ENCODE data around the gene LILRA6.
"Not testable (repeated sequence)": the region's sequence is repeated elsewhere in the genome, so short reads cannot be mapped to it uniquely, and the experiment has no call there.

DNA sequence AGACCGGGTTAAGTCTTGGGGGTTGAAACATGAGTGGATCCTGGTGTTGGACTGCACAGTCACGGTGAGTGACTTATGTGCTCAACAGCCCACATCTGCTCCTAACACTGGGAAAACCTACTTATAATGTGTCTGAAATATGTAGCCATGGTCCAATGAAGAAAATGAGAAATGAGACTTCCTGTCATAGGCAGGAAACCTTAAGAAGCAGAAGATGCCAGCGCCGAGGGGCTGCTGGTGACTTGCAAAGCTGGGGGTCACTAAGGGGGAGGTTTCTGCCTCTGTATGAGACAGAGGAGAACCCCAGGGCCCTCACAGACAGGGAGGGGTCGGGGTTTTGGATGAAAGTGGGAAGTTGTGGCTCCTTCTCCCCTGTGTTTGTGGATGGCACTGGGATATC is 29.6 kb upstream of the LILRA6 start:
- TF ChIP-seq, protein P1, sequence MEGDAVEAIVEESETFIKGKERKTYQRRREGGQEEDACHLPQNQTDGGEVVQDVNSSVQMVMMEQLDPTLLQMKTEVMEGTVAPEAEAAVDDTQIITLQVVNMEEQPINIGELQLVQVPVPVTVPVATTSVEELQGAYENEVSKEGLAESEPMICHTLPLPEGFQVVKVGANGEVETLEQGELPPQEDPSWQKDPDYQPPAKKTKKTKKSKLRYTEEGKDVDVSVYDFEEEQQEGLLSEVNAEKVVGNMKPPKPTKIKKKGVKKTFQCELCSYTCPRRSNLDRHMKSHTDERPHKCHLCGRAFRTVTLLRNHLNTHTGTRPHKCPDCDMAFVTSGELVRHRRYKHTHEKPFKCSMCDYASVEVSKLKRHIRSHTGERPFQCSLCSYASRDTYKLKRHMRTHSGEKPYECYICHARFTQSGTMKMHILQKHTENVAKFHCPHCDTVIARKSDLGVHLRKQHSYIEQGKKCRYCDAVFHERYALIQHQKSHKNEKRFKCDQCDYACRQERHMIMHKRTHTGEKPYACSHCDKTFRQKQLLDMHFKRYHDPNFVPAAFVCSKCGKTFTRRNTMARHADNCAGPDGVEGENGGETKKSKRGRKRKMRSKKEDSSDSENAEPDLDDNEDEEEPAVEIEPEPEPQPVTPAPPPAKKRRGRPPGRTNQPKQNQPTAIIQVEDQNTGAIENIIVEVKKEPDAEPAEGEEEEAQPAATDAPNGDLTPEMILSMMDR (IDR thresholded peaks at IDR 0.05; ENCODE audit: poor library complexity, severe bottlenecking) = not testable (repeated sequence)
- TF ChIP-seq EZH2 (IDR thresholded peaks at IDR 0.05; ENCODE audit: borderline replicate concordance, insufficient read depth, low read length, poor library complexity, severe bottlenecking); POLR2AphosphoS5 (IDR thresholded peaks at IDR 0.05); MXI1 (conservative IDR thresholded peaks at IDR 0.05; ENCODE audit: poor library complexity, severe bottlenecking): not testable (repeated sequence)
- TF ChIP-seq, protein P2, sequence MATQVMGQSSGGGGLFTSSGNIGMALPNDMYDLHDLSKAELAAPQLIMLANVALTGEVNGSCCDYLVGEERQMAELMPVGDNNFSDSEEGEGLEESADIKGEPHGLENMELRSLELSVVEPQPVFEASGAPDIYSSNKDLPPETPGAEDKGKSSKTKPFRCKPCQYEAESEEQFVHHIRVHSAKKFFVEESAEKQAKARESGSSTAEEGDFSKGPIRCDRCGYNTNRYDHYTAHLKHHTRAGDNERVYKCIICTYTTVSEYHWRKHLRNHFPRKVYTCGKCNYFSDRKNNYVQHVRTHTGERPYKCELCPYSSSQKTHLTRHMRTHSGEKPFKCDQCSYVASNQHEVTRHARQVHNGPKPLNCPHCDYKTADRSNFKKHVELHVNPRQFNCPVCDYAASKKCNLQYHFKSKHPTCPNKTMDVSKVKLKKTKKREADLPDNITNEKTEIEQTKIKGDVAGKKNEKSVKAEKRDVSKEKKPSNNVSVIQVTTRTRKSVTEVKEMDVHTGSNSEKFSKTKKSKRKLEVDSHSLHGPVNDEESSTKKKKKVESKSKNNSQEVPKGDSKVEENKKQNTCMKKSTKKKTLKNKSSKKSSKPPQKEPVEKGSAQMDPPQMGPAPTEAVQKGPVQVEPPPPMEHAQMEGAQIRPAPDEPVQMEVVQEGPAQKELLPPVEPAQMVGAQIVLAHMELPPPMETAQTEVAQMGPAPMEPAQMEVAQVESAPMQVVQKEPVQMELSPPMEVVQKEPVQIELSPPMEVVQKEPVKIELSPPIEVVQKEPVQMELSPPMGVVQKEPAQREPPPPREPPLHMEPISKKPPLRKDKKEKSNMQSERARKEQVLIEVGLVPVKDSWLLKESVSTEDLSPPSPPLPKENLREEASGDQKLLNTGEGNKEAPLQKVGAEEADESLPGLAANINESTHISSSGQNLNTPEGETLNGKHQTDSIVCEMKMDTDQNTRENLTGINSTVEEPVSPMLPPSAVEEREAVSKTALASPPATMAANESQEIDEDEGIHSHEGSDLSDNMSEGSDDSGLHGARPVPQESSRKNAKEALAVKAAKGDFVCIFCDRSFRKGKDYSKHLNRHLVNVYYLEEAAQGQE (IDR thresholded peaks at IDR 0.05; ENCODE audit: borderline replicate concordance) = not testable (repeated sequence)
